IMR-90 (cell line): ENCODE data around the gene METTL8. TPM values are rescaled to one million over a fixed set of nuclear protein-coding genes. Genes with fewer than 3 reads are reported as not detected.

Source experiments
- ATAC-seq: fragments of 200-7000 bp; cut with Tn5 transposase; 2 replicates; pipeline ENCODE4 v1.9.1; 2020; ENCODE audit warnings: low read depth, mild to moderate bottlenecking, moderate library complexity
- BruUV-seq: library from RNA; stranded (reverse); fragments of 400-500 nt; replicated peaks from 2 replicates; lab custom pipeline; 2021; lab: Mats Ljungman, UMichigan
- CTCF ChIA-PET: fragments of 300-600 bp; formaldehyde crosslinking; extraction: SDS; loops from one replicate; lab custom pipeline; 2021; ENCODE audit warnings: antibody characterized with exemption; lab: Yijun Ruan, JAX
- POLR2A ChIA-PET: fragments of 300-600 bp; sonication (Branson Sonifier 250); formaldehyde crosslinking; loops from one replicate; lab custom pipeline; 2022; ENCODE audit warnings: antibody characterized with exemption; ENCODE audit not compliant: unreplicated experiment; lab: Charles Lee
- DNase-seq: peaks from one replicate; pipeline ENCODE4 v3.0.0; 2013
- H2AFZ ChIP-seq: replicated peaks from 2 replicates; pipeline ENCODE3; 2013; ENCODE audit warnings: low read length, mild to moderate bottlenecking; ENCODE audit not compliant: poor library complexity
- H2AK5ac ChIP-seq: 2 replicates; pipeline ENCODE4 v1.6.1; 2013; ENCODE audit warnings: low read depth, low read length, inconsistent platforms
- H2AK9ac ChIP-seq: replicated peaks from 2 replicates; pipeline ENCODE3; 2013; ENCODE audit warnings: mild to moderate bottlenecking, low read depth, low read length, moderate library complexity; ENCODE audit not compliant: poor library complexity
- H2BK120ac ChIP-seq: 2 replicates; pipeline ENCODE4 v1.6.1; 2013; ENCODE audit warnings: low read depth, low read length, inconsistent platforms
- H2BK15ac ChIP-seq: 3 replicates; pipeline ENCODE4 v1.6.1; 2013; ENCODE audit warnings: low read depth, low read length, inconsistent platforms
- H2BK20ac ChIP-seq: 2 replicates; pipeline ENCODE4 v1.6.1; 2013; ENCODE audit warnings: low read depth, mild to moderate bottlenecking, inconsistent platforms, low read length, moderate library complexity
- H2BK5ac ChIP-seq: 2 replicates; pipeline ENCODE4 v1.6.1; 2013; ENCODE audit warnings: mild to moderate bottlenecking, low read depth, low read length, inconsistent platforms; ENCODE audit not compliant: poor library complexity, severe bottlenecking
- H3K14ac ChIP-seq: replicated peaks from 2 replicates; pipeline ENCODE4 v1.6.1; 2013; ENCODE audit warnings: low read depth, low read length, inconsistent platforms
- H3K18ac ChIP-seq: 2 replicates; pipeline ENCODE4 v1.6.1; 2013; ENCODE audit warnings: low read depth, low read length, control low read depth
- H3K23ac ChIP-seq: 2 replicates; pipeline ENCODE4 v1.6.1; 2013; ENCODE audit warnings: low read depth, low read length, inconsistent platforms
- H3K27ac ChIP-seq: 2 replicates; pipeline ENCODE4 v1.5.1; 2013; ENCODE audit warnings: mild to moderate bottlenecking, control low read depth, low read length; ENCODE audit not compliant: insufficient read depth
- H3K27me3 ChIP-seq: 2 replicates; pipeline ENCODE4 v1.6.1; 2013; ENCODE audit warnings: low read length; ENCODE audit not compliant: control insufficient read depth, insufficient read depth
- H3K36me3 ChIP-seq: 2 replicates; pipeline ENCODE4 v1.6.1; 2013; ENCODE audit warnings: low read length, mixed read lengths; ENCODE audit not compliant: control insufficient read depth, insufficient read depth
- H3K4ac ChIP-seq: 2 replicates; pipeline ENCODE4 v1.6.1; 2013; ENCODE audit warnings: low read depth, low read length, inconsistent platforms
- H3K4me1 ChIP-seq: 2 replicates; pipeline ENCODE4 v1.6.1; 2013; ENCODE audit warnings: low read length, mixed read lengths; ENCODE audit not compliant: control insufficient read depth, insufficient read depth
- H3K4me2 ChIP-seq: 2 replicates; pipeline ENCODE4 v1.6.1; 2013; ENCODE audit warnings: low read depth, mild to moderate bottlenecking, control low read depth, low read length, moderate library complexity
- H3K4me3 ChIP-seq: 2 replicates; pipeline ENCODE4 v1.5.1; 2013; ENCODE audit warnings: low read depth, mild to moderate bottlenecking, control low read depth, low read length, moderate library complexity; ENCODE audit not compliant: insufficient read depth
- H3K56ac ChIP-seq: 2 replicates; pipeline ENCODE4 v1.6.1; 2013; ENCODE audit warnings: low read length, inconsistent platforms; ENCODE audit not compliant: insufficient read depth; ENCODE audit errors: extremely low read depth
- H3K79me1 ChIP-seq, 2 experiments: 2 replicates each; pipeline ENCODE4 v1.6.1; 2013; ENCODE audit warnings: low read length in 2 of 2, inconsistent platforms in 1 of 2, low read depth in 1 of 2
- H3K9ac ChIP-seq: 2 replicates; pipeline ENCODE4 v1.6.1; 2013; ENCODE audit warnings: low read depth, low read length, control low read depth
- H3K9me1 ChIP-seq: 2 replicates; pipeline ENCODE4 v1.6.1; 2013; ENCODE audit warnings: low read length, inconsistent platforms; ENCODE audit not compliant: insufficient read depth
- H3K9me3 ChIP-seq: 2 replicates; pipeline ENCODE4 v1.6.1; 2013; ENCODE audit warnings: low read length; ENCODE audit not compliant: control insufficient read depth, insufficient read depth
- H4K20me1 ChIP-seq: 2 replicates; pipeline ENCODE4 v1.6.1; 2013; ENCODE audit warnings: low read length, inconsistent platforms; ENCODE audit not compliant: insufficient read depth
- H4K5ac ChIP-seq: 2 replicates; pipeline ENCODE4 v1.6.1; 2013; ENCODE audit warnings: mild to moderate bottlenecking, low read depth, low read length, control low read depth
- H4K8ac ChIP-seq, 2 experiments: 2 replicates each; pipeline ENCODE4 v1.6.1; 2013; ENCODE audit warnings: low read depth in 2 of 2, low read length in 2 of 2, control low read depth in 1 of 2, inconsistent platforms in 1 of 2
- H4K91ac ChIP-seq: 2 replicates; pipeline ENCODE4 v1.6.1; 2013; ENCODE audit warnings: low read depth, low read length, inconsistent platforms; ENCODE audit not compliant: insufficient read depth
- CHD1 ChIP-seq: IDR thresholded peaks from 2 replicates; pipeline ENCODE4 v1.6.1; 2012; ENCODE audit warnings: low read depth, low read length, improper control_type of control experiment
- MAFK ChIP-seq: IDR thresholded peaks from 2 replicates; pipeline ENCODE4 v1.6.1; 2012; ENCODE audit warnings: low read depth, low read length, improper control_type of control experiment
- MAZ ChIP-seq: IDR thresholded peaks from 2 replicates; pipeline ENCODE4 v1.6.1; 2012; ENCODE audit warnings: low read depth, mild to moderate bottlenecking, low read length, improper control_type of control experiment, moderate library complexity, borderline replicate concordance
- NFE2L2 ChIP-seq: fragments of 150-350 bp; IDR thresholded peaks from 2 replicates; pipeline ENCODE4 v1.6.1; 2016; ENCODE audit warnings: low read depth, mild to moderate bottlenecking, low read length
- POLR2A ChIP-seq: IDR thresholded peaks from 2 replicates; pipeline ENCODE4 v1.6.1; 2012; ENCODE audit warnings: mild to moderate bottlenecking, low read depth, low read length
- RFX5 ChIP-seq: IDR thresholded peaks from 2 replicates; pipeline ENCODE4 v1.8.0; 2012; ENCODE audit warnings: low read depth, mild to moderate bottlenecking, low read length, moderate library complexity
- WGBS, 2 experiments: methylation state at CpG; one replicate each; pipeline versions ENCODE4 v1.1.5 to v1.1.7; 2013; ENCODE audit warnings: missing lambda C conversion rate in 2 of 2; ENCODE audit not compliant: insufficient read length in 1 of 2; ENCODE audit errors: extremely low coverage in 2 of 2; 5-methylcytosine and 5-hydroxymethylcytosine counted together
- dilution Hi-C: fragments of 300-500 bp; cut with HindIII; formaldehyde crosslinking; loops from one replicate; pipeline ENCODE4 v1.14.3; 2018; ENCODE audit warnings: low sequenced_read_pairs; ENCODE audit not compliant: unreplicated experiment
- in situ Hi-C: fragments of 300-500 bp; cut with MboI; formaldehyde crosslinking; loops from 3 replicates; pipeline ENCODE4 v1.14.3; 2019; ENCODE audit warnings: low sequenced_read_pairs, inconsistent platforms, mixed read lengths
- intact Hi-C: fragments of 100-400 bp; cut with micrococcal nuclease; formaldehyde crosslinking; loops from 2 replicates; pipeline ENCODE4 v1.10.0; 2022
- polyA plus RNA-seq, 3 experiments: library from polyadenylated mRNA; depleted of rRNA; stranded (reverse); fragments of >200 nt; gene quantifications; 2 replicates each; pipeline ENCODE4 v1.2.3, GENCODE V29; 2012; ENCODE audit warnings: low replicate concordance in 1 of 3
- total RNA-seq: library from RNA; depleted of rRNA; stranded (reverse); fragments of >200 nt; gene quantifications from 2 replicates; pipeline ENCODE4 v1.2.3, GENCODE V29; 2012

METTL8 gene
- total and polyA plus RNA-seq, 2 of the 4 experiments (the other 2 are of a cell fraction) = 6.9 to 10.6 TPM

DNA sequence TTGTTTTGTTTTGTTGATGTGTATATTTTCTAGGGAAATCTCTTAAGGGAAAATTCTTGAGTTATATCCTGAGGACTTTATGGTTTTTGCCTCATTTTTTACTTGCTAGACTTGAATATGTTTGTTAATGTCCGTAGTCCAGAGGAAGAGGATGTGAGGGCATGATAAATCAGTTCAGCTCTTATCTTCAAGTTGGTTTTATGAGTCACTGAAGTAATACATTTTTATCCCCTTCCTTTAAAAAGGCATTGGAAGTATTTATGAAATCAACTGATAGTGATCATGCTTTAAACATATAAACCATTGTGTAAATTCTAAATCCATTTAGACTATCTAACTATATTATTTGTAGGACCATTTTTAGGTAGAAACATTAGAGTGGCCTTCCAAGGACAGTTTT lies 44.6 kb upstream of the METTL8 start:
- no peak overlapping the region for H3K14ac ChIP-seq
- no peak overlapping the region for H2AK9ac ChIP-seq
- H3K9ac ChIP-seq = no peak overlapping the region
- H2AFZ ChIP-seq = no peak overlapping the region
- no CpG with 5 or more reads among the region's 1 CpG for WGBS, 2 experiments
- H2BK20ac ChIP-seq = no peak overlapping the region
- H3K4me1 ChIP-seq = peaks cover 2% of the 10 kb centered on the region
- no peaks in the 10 kb centered on the region; a peak in 1 of 4 replicates for H3K79me1 ChIP-seq
- no peak overlapping the region for H4K8ac ChIP-seq
- peak; percentile 69 for DNase-seq
- no TSS peak for BruUV-seq
- no peak for TF ChIP-seq MAFK
- TF ChIP-seq MAZ = no peak
- TF ChIP-seq CHD1 = no peak
- no peak for TF ChIP-seq RFX5
- TF ChIP-seq POLR2A = no peak
- TF ChIP-seq NFE2L2 = no peak
- no peak overlapping the region for H3K56ac ChIP-seq
- POLR2A ChIA-PET = no interaction called here
- H2BK120ac ChIP-seq = no peak overlapping the region
- no peaks in the 10 kb centered on the region for H3K9me3 ChIP-seq
- in situ Hi-C loops = no loop called here
- H2BK5ac ChIP-seq = no peak overlapping the region
- no peak for ATAC-seq
- no peak overlapping the region for H4K5ac ChIP-seq
- H3K27ac ChIP-seq = no peak overlapping the region
- no peak overlapping the region for H2AK5ac ChIP-seq
- dilution Hi-C loops = no loop called here
- CTCF ChIA-PET = interaction anchor here (0.6 kb wide), 1 partner anchor 17 kb away, joined by 3 read pairs; no protein-coding TSS in a partner anchor
- peaks cover 3% of the 10 kb centered on the region for H3K36me3 ChIP-seq
- no peak overlapping the region for H3K4me2 ChIP-seq
- H3K18ac ChIP-seq = no peak overlapping the region
- H4K91ac ChIP-seq = no peak overlapping the region
- intact Hi-C loops = no loop called here
- no peak overlapping the region for H3K4ac ChIP-seq
- no peak overlapping the region for H2BK15ac ChIP-seq
- H3K4me3 ChIP-seq = no peak overlapping the region
- no peaks in the 10 kb centered on the region for H3K27me3 ChIP-seq
- H3K9me1 ChIP-seq = peaks cover 8% of the 10 kb centered on the region; the same call in 1 of the 2 replicates
- H4K20me1 ChIP-seq = no peaks in the 10 kb centered on the region
- no peak overlapping the region for H3K23ac ChIP-seq
